Colonic mucosa (tissue), 4 donors: Measurements from ENCODE around the gene SREBF1. TPM values are rescaled to one million over a fixed set of nuclear protein-coding genes. Genes with fewer than 3 reads are reported as not detected.

Experiments
- DNase-seq: peaks from one replicate; pipeline ENCODE4 v3.0.0-alpha.2; 2020
- H3K27ac ChIP-seq: fragments of 200-600 bp; one replicate; pipeline ENCODE4 v1.8.0; 2021
- H3K27me3 ChIP-seq: fragments of 200-600 bp; one replicate; pipeline ENCODE4 v1.8.0; 2021
- H3K36me3 ChIP-seq: fragments of 200-600 bp; one replicate; pipeline ENCODE4 v1.8.0; 2021
- H3K4me1 ChIP-seq: fragments of 200-600 bp; one replicate; pipeline ENCODE4 v1.8.0; 2021; ENCODE audit warnings: mild to moderate bottlenecking
- H3K4me3 ChIP-seq: fragments of 200-600 bp; one replicate; pipeline ENCODE4 v1.8.0; 2021
- H3K9ac ChIP-seq, 2 donors: one replicate each; pipeline ENCODE4 v1.7.0; 2013; ENCODE audit warnings: control low read depth in 2 of 2, low read depth in 2 of 2, low read length in 2 of 2
- H3K9me3 ChIP-seq: fragments of 200-600 bp; one replicate; pipeline ENCODE4 v1.8.0; 2021
- intact Hi-C: fragments of 100-400 bp; cut with DNase I; formaldehyde crosslinking; loops from one replicate; pipeline ENCODE4 v1.14.1; 2022
- total RNA-seq, 2 donors: library from RNA; stranded (reverse); fragmentation: NEBNext Ultra II Directional in 1 of 2; extraction: Animal tissue kit (Norgen Biotek cat#: 25700) in 1 of 2; gene quantifications; one replicate each; pipeline ENCODE4 v1.2.1, GENCODE V29; 2021
- TF ChIP-seq, protein P1 (sequence below): fragments of 200-600 bp; IDR thresholded peaks from one replicate; pipeline ENCODE4 v1.8.0; 2022; ENCODE audit warnings: antibody characterized with exemption, mild to moderate bottlenecking
- donor health status: healthy.
- donor health status: DM: no; HTN: no; CAD: no.
- donor health status: DM: no; HTN: no; CAD: no.

Gene SREBF1
- total RNA-seq, 2 donors from 2014 or later: 170 to 174 TPM

DNA sequence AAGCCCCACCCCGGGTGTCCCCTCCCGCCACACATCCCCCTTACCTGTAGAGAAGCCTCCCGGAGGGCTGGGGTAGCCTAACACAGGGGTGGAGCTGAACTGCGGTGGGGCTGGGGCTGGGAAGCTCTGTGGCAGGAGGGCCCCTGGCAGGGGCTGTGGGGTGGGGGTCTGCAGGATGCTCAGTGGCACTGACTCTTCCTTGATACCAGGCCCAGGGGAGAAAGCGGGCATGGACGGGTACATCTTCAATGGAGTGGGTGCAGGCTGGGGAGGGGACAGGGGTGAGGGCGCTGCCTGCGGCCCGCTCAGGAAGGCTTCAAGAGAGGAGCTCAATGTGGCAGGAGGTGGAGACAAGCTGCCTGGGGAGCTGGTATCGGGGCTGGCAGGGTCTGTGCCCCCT lies 16.7 kb downstream of the SREBF1 start:
- peak; percentile 22 for DNase-seq
- Histone ChIP-seq H3K36me3 (peaks cover 31% of the 10 kb centered on the region), H3K9ac (peak overlapping the region in 1 of 2 donors; percentile 4), H3K27me3 (no peaks in the 10 kb centered on the region), H3K27ac (peak overlapping the region; percentile 37), H3K4me3 (no peak overlapping the region), H3K4me1 (peaks cover 51% of the 10 kb centered on the region), H3K9me3 (no peaks in the 10 kb centered on the region)
- TF ChIP-seq, protein P1, sequence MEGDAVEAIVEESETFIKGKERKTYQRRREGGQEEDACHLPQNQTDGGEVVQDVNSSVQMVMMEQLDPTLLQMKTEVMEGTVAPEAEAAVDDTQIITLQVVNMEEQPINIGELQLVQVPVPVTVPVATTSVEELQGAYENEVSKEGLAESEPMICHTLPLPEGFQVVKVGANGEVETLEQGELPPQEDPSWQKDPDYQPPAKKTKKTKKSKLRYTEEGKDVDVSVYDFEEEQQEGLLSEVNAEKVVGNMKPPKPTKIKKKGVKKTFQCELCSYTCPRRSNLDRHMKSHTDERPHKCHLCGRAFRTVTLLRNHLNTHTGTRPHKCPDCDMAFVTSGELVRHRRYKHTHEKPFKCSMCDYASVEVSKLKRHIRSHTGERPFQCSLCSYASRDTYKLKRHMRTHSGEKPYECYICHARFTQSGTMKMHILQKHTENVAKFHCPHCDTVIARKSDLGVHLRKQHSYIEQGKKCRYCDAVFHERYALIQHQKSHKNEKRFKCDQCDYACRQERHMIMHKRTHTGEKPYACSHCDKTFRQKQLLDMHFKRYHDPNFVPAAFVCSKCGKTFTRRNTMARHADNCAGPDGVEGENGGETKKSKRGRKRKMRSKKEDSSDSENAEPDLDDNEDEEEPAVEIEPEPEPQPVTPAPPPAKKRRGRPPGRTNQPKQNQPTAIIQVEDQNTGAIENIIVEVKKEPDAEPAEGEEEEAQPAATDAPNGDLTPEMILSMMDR: no peak
- intact Hi-C loops: no loop called here

DNA sequence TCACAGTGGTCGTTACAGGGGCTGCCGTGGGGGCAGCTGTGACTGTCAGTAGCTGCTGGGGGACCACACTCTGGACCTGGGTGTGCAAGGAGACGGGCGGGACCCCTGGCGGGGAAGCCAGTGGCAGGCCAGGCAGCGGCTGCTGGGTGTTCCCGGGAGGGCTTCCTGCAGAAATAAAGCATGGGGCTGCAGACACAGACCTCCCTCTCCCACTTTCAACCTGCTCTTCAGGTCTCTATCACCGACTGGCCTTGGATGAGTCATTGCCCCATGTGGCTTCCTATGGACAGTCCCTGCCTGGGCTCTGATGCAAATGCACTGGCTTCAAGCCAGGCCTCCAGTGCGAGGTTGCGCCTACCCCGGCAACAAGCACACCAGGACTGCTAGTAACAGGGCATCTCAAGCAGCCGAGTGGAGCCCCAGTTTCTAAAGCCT lies 17.2 kb downstream of the SREBF1 start:
- intact Hi-C loops: no loop called here
- H3K27ac ChIP-seq: peak overlapping the region; percentile 37
- H3K9ac ChIP-seq: peak overlapping the region in 1 of 2 donors; percentile 3
- DNase-seq: peak; percentile 78
- peaks cover 34% of the 10 kb centered on the region for H3K36me3 ChIP-seq
- H3K9me3 ChIP-seq: no peaks in the 10 kb centered on the region
- H3K4me3 ChIP-seq: no peak overlapping the region
- TF ChIP-seq, protein P1: no peak
- H3K27me3 ChIP-seq: no peaks in the 10 kb centered on the region
- H3K4me1 ChIP-seq: peaks cover 47% of the 10 kb centered on the region

DNA sequence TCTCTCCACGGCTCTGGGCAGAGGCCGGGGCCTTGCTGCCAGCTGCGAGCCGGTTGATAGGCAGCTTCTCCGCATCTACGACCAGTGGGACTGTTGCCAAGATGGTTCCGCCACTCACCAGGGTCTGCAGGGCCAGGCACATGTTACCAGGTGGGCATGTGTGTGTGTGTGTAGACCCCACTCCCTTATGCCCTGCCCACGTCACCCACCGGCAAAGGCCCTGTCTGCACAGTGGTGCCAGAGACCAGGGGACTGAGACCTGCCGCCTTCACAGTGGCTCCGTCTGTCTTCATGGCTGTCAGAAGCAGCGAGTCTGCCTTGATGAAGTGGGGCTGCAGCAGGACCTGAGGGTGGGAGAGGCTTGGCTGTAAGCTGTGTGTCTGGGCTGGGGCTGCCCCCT lies 17.7 kb downstream of the SREBF1 start:
- Histone ChIP-seq H3K9me3 (no peaks in the 10 kb centered on the region), H3K27me3 (no peaks in the 10 kb centered on the region), H3K4me3 (no peak overlapping the region), H3K36me3 (peaks cover 34% of the 10 kb centered on the region), H3K4me1 (peaks cover 42% of the 10 kb centered on the region), H3K9ac (no peak overlapping the region), H3K27ac (peak overlapping the region; percentile 37)
- TF ChIP-seq, protein P1: no peak
- no peak for DNase-seq
- intact Hi-C loops: no loop called here

DNA sequence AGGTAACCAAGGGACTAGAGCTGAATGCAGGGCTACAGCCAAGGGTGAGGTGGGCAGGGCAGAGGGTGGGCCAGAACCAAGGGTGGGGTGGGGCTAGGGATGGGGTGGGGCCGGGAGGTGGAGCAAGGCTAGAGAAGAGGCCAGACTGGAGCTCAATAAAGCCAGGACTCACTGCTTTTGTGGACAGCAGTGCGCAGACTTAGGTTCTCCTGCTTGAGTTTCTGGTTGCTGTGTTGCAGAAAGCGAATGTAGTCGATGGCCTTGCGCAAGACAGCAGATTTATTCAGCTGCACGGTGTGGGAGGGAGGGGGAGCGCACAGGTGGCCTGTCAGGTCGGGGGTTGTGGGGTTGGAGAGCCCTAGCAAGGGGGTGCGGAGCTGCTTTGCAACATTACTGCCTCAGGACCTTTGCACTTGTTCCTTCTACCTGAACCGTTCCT lies 18.7 kb downstream of the SREBF1 start:
- H3K9ac ChIP-seq: peak overlapping the region in 1 of 2 donors; percentile 53
- peaks cover 39% of the 10 kb centered on the region for H3K36me3 ChIP-seq
- TF ChIP-seq, protein P1: no peak
- no peak overlapping the region for H3K4me3 ChIP-seq
- no peaks in the 10 kb centered on the region for H3K27me3 ChIP-seq
- peak overlapping the region; percentile 37 for H3K27ac ChIP-seq
- H3K4me1 ChIP-seq: peaks cover 38% of the 10 kb centered on the region
- intact Hi-C loops: no loop called here
- peak; percentile 62 for DNase-seq
- no peaks in the 10 kb centered on the region for H3K9me3 ChIP-seq

DNA sequence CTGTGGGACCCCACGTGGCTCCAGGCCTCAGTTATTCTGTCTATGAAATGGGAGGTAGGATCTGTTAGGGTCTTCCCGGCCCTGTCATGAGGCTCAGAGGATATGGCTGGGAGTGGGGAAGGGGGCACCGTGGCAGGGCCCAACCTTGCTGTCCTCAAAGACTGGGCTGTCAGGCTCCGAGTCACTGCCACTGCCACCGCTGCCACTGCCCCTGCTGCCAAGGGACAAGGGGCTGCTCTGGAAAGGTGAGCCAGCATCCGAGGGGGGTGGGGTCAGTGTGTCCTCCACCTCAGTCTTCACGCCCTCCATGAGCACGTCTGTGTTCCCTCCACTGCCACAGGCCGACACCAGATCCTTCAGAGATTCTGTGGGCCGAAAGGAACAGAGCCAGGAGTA lies 19.2 kb downstream of the SREBF1 start:
- Histone ChIP-seq H3K4me3 (no peak overlapping the region), H3K27me3 (no peaks in the 10 kb centered on the region), H3K36me3 (peaks cover 42% of the 10 kb centered on the region), H3K27ac (no peak overlapping the region), H3K9ac (no peak overlapping the region), H3K4me1 (peaks cover 36% of the 10 kb centered on the region), H3K9me3 (no peaks in the 10 kb centered on the region)
- DNase-seq: peak; percentile 21
- TF ChIP-seq, protein P1: no peak
- intact Hi-C loops: no loop called here
